NCI-H774 (cell line): Measurements from ENCODE around the gene BRMS1.
"Not testable (repeated sequence)": the region's sequence is repeated elsewhere in the genome, so short reads cannot be mapped to it uniquely, and the experiment has no call there.

ENCODE experiments used
- DNase-seq: peaks from one replicate; lab custom pipeline; 2025; lab: John Stamatoyannopoulos, UW

The BRMS1 gene

GRCh38 chr11:66344550-66345315 lies at the start of gene BRMS1:
Gene BRMS1 (minus strand): TSS chr11:66345104. CDS start chr11:66342234, 2,870 bp downstream.
- DNase-seq, result peak; percentile 95

GRCh38 chr11:66393954-66394353 lies 49.0 kb upstream of the BRMS1 start:
- no peak for DNase-seq

GRCh38 chr11:66391322-66391721 lies 46.4 kb upstream of the BRMS1 start:
- no peak for DNase-seq

GRCh38 chr11:66388780-66389386 lies 44.0 kb upstream of the BRMS1 start:
- peak; percentile 84 for DNase-seq

GRCh38 chr11:66386171-66387069 lies 41.5 kb upstream of the BRMS1 start:
- DNase-seq, result peak; percentile 84

GRCh38 chr11:66384316-66384715 lies 39.4 kb upstream of the BRMS1 start:
- DNase-seq, result peak; percentile 84

GRCh38 chr11:66380264-66380663 lies 35.4 kb upstream of the BRMS1 start:
- DNase-seq, result not testable (repeated sequence)

- DNase-seq, result not testable (repeated sequence)
Observed at GRCh38 chr11:66373690-66374287, 28.9 kb upstream of the BRMS1 start.

GRCh38 chr11:66373265-66373664 lies 28.4 kb upstream of the BRMS1 start:
- no peak for DNase-seq

- peak; percentile 95 for DNase-seq
Observed at GRCh38 chr11:66371627-66372415, 26.9 kb upstream of the BRMS1 start, which contains the start of gene SLC29A2. Gene SLC29A2 (minus strand): TSS chr11:66371760. CDS start chr11:66371591, 169 bp downstream.

GRCh38 chr11:66369073-66369894 lies 24.4 kb upstream of the BRMS1 start:
- no peak for DNase-seq

GRCh38 chr11:66368484-66368883 lies 23.6 kb upstream of the BRMS1 start:
- no peak for DNase-seq

- no peak for DNase-seq
Observed at GRCh38 chr11:66367561-66368312, 22.8 kb upstream of the BRMS1 start.

- DNase-seq, result no peak
Observed at GRCh38 chr11:66366844-66367477, 22.1 kb upstream of the BRMS1 start.

- no peak for DNase-seq
Observed at GRCh38 chr11:66365711-66366619, 21.1 kb upstream of the BRMS1 start.

GRCh38 chr11:66365166-66365565 lies 20.3 kb upstream of the BRMS1 start:
- DNase-seq, result no peak

- peak; percentile 19 for DNase-seq
Observed at GRCh38 chr11:66363805-66364535, 19.1 kb upstream of the BRMS1 start.
